NCI-H2171 treated with DMSO at 0.1 percent for 48 hours (cell line): Measurements from ENCODE around the gene RAB11FIP5.

ENCODE experiments used
- DNase-seq: peaks from one replicate; lab custom pipeline; 2025; lab: John Stamatoyannopoulos, UW

Gene RAB11FIP5

GRCh38 chr2:73110168-73111072 is 2.3 kb downstream of the RAB11FIP5 start:
- peak; percentile 40 for DNase-seq

- no peak for DNase-seq
Measured at GRCh38 chr2:73109431-73110167, 3.1 kb downstream of the RAB11FIP5 start.

GRCh38 chr2:73107211-73107926 is 5.4 kb downstream of the RAB11FIP5 start:
- no peak for DNase-seq

- DNase-seq: no peak
Measured at GRCh38 chr2:73106791-73107190, 6.0 kb downstream of the RAB11FIP5 start.

GRCh38 chr2:73105511-73105971 is 7.2 kb downstream of the RAB11FIP5 start:
- DNase-seq: no peak

GRCh38 chr2:73104933-73105332 is 7.8 kb downstream of the RAB11FIP5 start:
- DNase-seq: no peak

- DNase-seq: peak; percentile 15
Measured at GRCh38 chr2:73103018-73103542, 9.7 kb downstream of the RAB11FIP5 start.

GRCh38 chr2:73101626-73102256 is 11.0 kb downstream of the RAB11FIP5 start:
- DNase-seq: no peak

- no peak for DNase-seq
Measured at GRCh38 chr2:73100956-73101355, 11.8 kb downstream of the RAB11FIP5 start.

- DNase-seq: no peak
Measured at GRCh38 chr2:73099486-73099885, 13.3 kb downstream of the RAB11FIP5 start.

- no peak for DNase-seq
Measured at GRCh38 chr2:73095910-73096309, 16.8 kb downstream of the RAB11FIP5 start.

- peak; percentile 14 for DNase-seq
Measured at GRCh38 chr2:73093601-73094218, 19.0 kb downstream of the RAB11FIP5 start.

- DNase-seq: no peak
Measured at GRCh38 chr2:73092146-73092783, 20.5 kb downstream of the RAB11FIP5 start.

- DNase-seq: peak; percentile 42
Measured at GRCh38 chr2:73091696-73092095, 21.1 kb downstream of the RAB11FIP5 start.

- DNase-seq: no peak
Measured at GRCh38 chr2:73091164-73091563, 21.6 kb downstream of the RAB11FIP5 start.

- DNase-seq: no peak
Measured at GRCh38 chr2:73089270-73090030, 23.3 kb downstream of the RAB11FIP5 start.

- DNase-seq: no peak
Measured at GRCh38 chr2:73088703-73089102, 24.0 kb downstream of the RAB11FIP5 start.

GRCh38 chr2:73088211-73088610 is 24.5 kb downstream of the RAB11FIP5 start:
- DNase-seq: no peak

GRCh38 chr2:73087311-73087710 is 25.4 kb downstream of the RAB11FIP5 start:
- DNase-seq: no peak

- DNase-seq: peak; percentile 2
Measured at GRCh38 chr2:73085691-73086090, 27.1 kb downstream of the RAB11FIP5 start.
